Left renal pelvis (tissue), 4 donors: ENCODE results near the gene SIPA1L3. TPM values are rescaled to one million over a fixed set of nuclear protein-coding genes. Genes with fewer than 3 reads are reported as not detected.
"Not testable (repeated sequence)": the region's sequence is repeated elsewhere in the genome, so short reads cannot be mapped to it uniquely, and the experiment has no call there.

Source experiments
- DNase-seq, 4 donors: peaks; one replicate each; pipeline ENCODE4 v3.0.0-alpha.2; 2013; ENCODE audit warnings: low read depth in 4 of 4, low spot score in 3 of 4
- polyA plus RNA-seq, 4 donors: library from polyadenylated mRNA; unstranded; fragments of 120-200 nt; gene quantifications; one replicate each; pipeline ENCODE4 v1.2.1, GENCODE V29; 2013; ENCODE audit not compliant: insufficient read length in 4 of 4

The SIPA1L3 gene
- polyA plus RNA-seq, 4 donors: 12.7 to 24.7 (median 21.9) TPM

- DNase-seq: no peak
Observed at GRCh38 chr19:38224014-38224862, 317.2 kb downstream of the SIPA1L3 start, which contains the start of gene DPF1. Gene DPF1, minus strand, starts transcription at chr19:38224222. Its CDS starts 80 bp downstream, at chr19:38224142.

- DNase-seq: not testable (repeated sequence)
Observed at GRCh38 chr19:38224863-38225218, 317.8 kb downstream of the SIPA1L3 start.

GRCh38 chr19:38227287-38228004, 320.4 kb downstream of the SIPA1L3 start:
- DNase-seq: no peak

GRCh38 chr19:38228005-38228377, 321.0 kb downstream of the SIPA1L3 start:
- DNase-seq: no peak

- DNase-seq: no peak
Observed at GRCh38 chr19:38228491-38229439, 321.8 kb downstream of the SIPA1L3 start.

GRCh38 chr19:38229585-38230073, 322.6 kb downstream of the SIPA1L3 start:
- no peak for DNase-seq

- not testable (repeated sequence) for DNase-seq
Observed at GRCh38 chr19:38230506-38231133, 323.6 kb downstream of the SIPA1L3 start.

- DNase-seq: no peak
Observed at GRCh38 chr19:38231918-38232317, 324.9 kb downstream of the SIPA1L3 start.

- no peak for DNase-seq
Observed at GRCh38 chr19:38233740-38234251, 326.8 kb downstream of the SIPA1L3 start.

- DNase-seq: no peak
Observed at GRCh38 chr19:38234615-38235014, 327.6 kb downstream of the SIPA1L3 start.

GRCh38 chr19:38239816-38240215, 332.8 kb downstream of the SIPA1L3 start:
- no peak for DNase-seq

- DNase-seq: no peak
Observed at GRCh38 chr19:38243279-38243673, 336.3 kb downstream of the SIPA1L3 start.

GRCh38 chr19:38245826-38246498, 339.0 kb downstream of the SIPA1L3 start:
- no peak for DNase-seq

GRCh38 chr19:38247126-38247525, 340.1 kb downstream of the SIPA1L3 start:
- no peak for DNase-seq

- no peak for DNase-seq
Observed at GRCh38 chr19:38247734-38248268, 340.8 kb downstream of the SIPA1L3 start.

- no peak for DNase-seq
Observed at GRCh38 chr19:38248421-38248820, 341.4 kb downstream of the SIPA1L3 start.

- no peak for DNase-seq
Observed at GRCh38 chr19:38250428-38250820, 343.4 kb downstream of the SIPA1L3 start.

GRCh38 chr19:38250821-38251563, 344.0 kb downstream of the SIPA1L3 start:
- no peak for DNase-seq
